ENCODE measurements around the gene WDR7. TPM values are rescaled to one million over a fixed set of nuclear protein-coding genes. Genes with fewer than 3 reads are reported as not detected.

The WDR7 gene
- total and polyA plus RNA-seq, 2 of the 4 experiments (the other 2 are of a cell fraction): 3.7 to 23.3 TPM

- H3K4me1 ChIP-seq (ENCODE audit: control insufficient read depth, insufficient read depth, low read length): peaks cover 2% of the 10 kb centered on the region
- BruUV-seq (replicated peaks): no TSS peak
- no peak for TF ChIP-seq CTCF (conservative IDR thresholded peaks at IDR 0.05; ENCODE audit: low read depth, low read length)
- no peak for TF ChIP-seq NFE2L2 (IDR thresholded peaks at IDR 0.05; ENCODE audit: low read depth, low read length)
- TF ChIP-seq USF2 (IDR thresholded peaks at IDR 0.05; ENCODE audit: low read depth, low read length): no peak
- no peak for TF ChIP-seq POLR2A (IDR thresholded peaks at IDR 0.05; ENCODE audit: low read depth, low read length)
- TF ChIP-seq BHLHE40 (IDR thresholded peaks at IDR 0.05; ENCODE audit: low read depth, low read length): no peak
- no peak for TF ChIP-seq SMC3 (IDR thresholded peaks at IDR 0.05; ENCODE audit: low read depth, low read length)
- no peak for TF ChIP-seq MXI1 (IDR thresholded peaks at IDR 0.05; ENCODE audit: borderline replicate concordance, low read depth, low read length)
- TF ChIP-seq ELK1 (IDR thresholded peaks at IDR 0.05; ENCODE audit: borderline replicate concordance, low read depth, low read length): no peak
- TF ChIP-seq MAZ (IDR thresholded peaks at IDR 0.05; ENCODE audit: borderline replicate concordance, low read depth, low read length): no peak
- TF ChIP-seq CHD1 (IDR thresholded peaks at IDR 0.05; ENCODE audit: low read depth, low read length): no peak
- intact Hi-C loops (cut with micrococcal nuclease): no loop called here
- no peak overlapping the region for H4K8ac ChIP-seq (ENCODE audit: low read depth in 2 of 2, low read length in 2 of 2)
- no peaks in the 10 kb centered on the region for H3K9me3 ChIP-seq (ENCODE audit: control insufficient read depth, insufficient read depth, low read length)
- no peak overlapping the region for H2BK120ac ChIP-seq (ENCODE audit: low read depth, low read length)
- peaks cover 4% of the 10 kb centered on the region for H3K9me1 ChIP-seq (ENCODE audit: insufficient read depth, low read length)
- H2AK9ac ChIP-seq (replicated peaks; ENCODE audit: low read depth, low read length, poor library complexity): no peak overlapping the region
- H3K9ac ChIP-seq (ENCODE audit: low read depth, low read length): no peak overlapping the region
- H3K56ac ChIP-seq (ENCODE audit: extremely low read depth, insufficient read depth, low read length): no peak overlapping the region
- H4K91ac ChIP-seq (ENCODE audit: insufficient read depth, low read depth, low read length): no peak overlapping the region
- H2AK5ac ChIP-seq (ENCODE audit: low read depth, low read length): no peak overlapping the region
- no peak overlapping the region for H2BK5ac ChIP-seq (ENCODE audit: low read depth, low read length, poor library complexity, severe bottlenecking)
- H3K27me3 ChIP-seq (ENCODE audit: control insufficient read depth, insufficient read depth, low read length): no peaks in the 10 kb centered on the region
- dilution Hi-C loops (cut with HindIII; ENCODE audit: low sequenced_read_pairs, unreplicated experiment): no loop called here
- H4K20me1 ChIP-seq (ENCODE audit: insufficient read depth, low read length): no peaks in the 10 kb centered on the region
- in situ Hi-C loops (cut with MboI; ENCODE audit: low sequenced_read_pairs): no loop called here
- ATAC-seq (ENCODE audit: low read depth) (no peak), DNase-seq (no peak)
- H3K23ac ChIP-seq (ENCODE audit: low read depth, low read length): no peak overlapping the region
- no peak overlapping the region for H3K4me3 ChIP-seq (ENCODE audit: insufficient read depth, low read depth, low read length)
- CTCF ChIA-PET: no interaction called here
- H3K4ac ChIP-seq (ENCODE audit: low read depth, low read length): no peak overlapping the region
- H3K79me1 ChIP-seq (ENCODE audit: low read depth in 1 of 2, low read length in 2 of 2): peaks cover 0 to 3% of the 10 kb centered on the region in 2 experiments; a peak in 1 of 4 replicates
- no peak overlapping the region for H3K27ac ChIP-seq (ENCODE audit: insufficient read depth, low read length)
- POLR2A ChIA-PET (ENCODE audit: unreplicated experiment): no interaction called here
- H2AFZ ChIP-seq (replicated peaks; ENCODE audit: low read length, poor library complexity): no peak overlapping the region
- no peak overlapping the region for H2BK15ac ChIP-seq (ENCODE audit: low read depth, low read length)
- no peak overlapping the region for H4K5ac ChIP-seq (ENCODE audit: low read depth, low read length)
- WGBS, 2 experiments (ENCODE audit: extremely low coverage in 2 of 2, insufficient read length in 1 of 2): no CpG with 5 or more reads among the region's 1 CpG
- no peak overlapping the region for H3K18ac ChIP-seq (ENCODE audit: low read depth, low read length)
- H2BK20ac ChIP-seq (ENCODE audit: low read depth, low read length): no peak overlapping the region
- no peak overlapping the region for H3K4me2 ChIP-seq (ENCODE audit: low read depth, low read length)
- no peaks in the 10 kb centered on the region for H3K36me3 ChIP-seq (ENCODE audit: control insufficient read depth, insufficient read depth, low read length)
- H3K14ac ChIP-seq (replicated peaks; ENCODE audit: low read depth, low read length): no peak overlapping the region
Measured at GRCh38 chr18:56955490-56955889, 304.3 kb downstream of the WDR7 start.
